Heart left ventricle (tissue), 16 donors: ENCODE results near the gene CCDC148. TPM values are rescaled to one million over a fixed set of nuclear protein-coding genes. Genes with fewer than 3 reads are reported as not detected.
"Not testable (repeated sequence)": the region's sequence is repeated elsewhere in the genome, so short reads cannot be mapped to it uniquely, and the experiment has no call there.

Experiments used
- ATAC-seq, 4 donors: fragments of 200-7000 bp; cut with Tn5 transposase; one replicate each; pipeline ENCODE4 v1.9.1; 2020 to 2022; ENCODE audit warnings: moderate library complexity in 4 of 4, mild to moderate bottlenecking in 3 of 4, moderate number of reproducible peaks in 1 of 4
- DNase-seq, 5 donors: peaks; one replicate each; pipeline ENCODE4 v3.0.0-alpha.2; 2020
- H3K27ac ChIP-seq, 12 donors: fragments of 200-600 bp; sonication (generic) in 4 of 12; one replicate each; pipeline versions ENCODE4 v1.5.0 to v1.8.0; 2016 to 2022; ENCODE audit warnings: mild to moderate bottlenecking in 2 of 12
- H3K27me3 ChIP-seq, 9 donors: fragments of 200-600 bp; sonication (generic) in 2 of 9; one replicate each; pipeline versions ENCODE4 v1.5.1 to v1.8.0; 2016 to 2022; ENCODE audit warnings: mild to moderate bottlenecking in 3 of 9
- H3K36me3 ChIP-seq, 9 donors: fragments of 200-600 bp; sonication (generic) in 2 of 9; one replicate each; pipeline versions ENCODE4 v1.5.0 to v1.8.0; 2018 to 2022; ENCODE audit warnings: mild to moderate bottlenecking in 2 of 9
- H3K4me1 ChIP-seq, 12 donors: fragments of 200-600 bp; sonication (generic) in 4 of 12; one replicate each; pipeline versions ENCODE4 v1.5.0 to v1.8.0; 2016 to 2022; ENCODE audit warnings: mild to moderate bottlenecking in 3 of 12
- H3K4me3 ChIP-seq, 12 donors: fragments of 200-600 bp; sonication (generic) in 4 of 12; one replicate each; pipeline versions ENCODE4 v1.5.0 to v1.8.0; 2017 to 2022; ENCODE audit warnings: mild to moderate bottlenecking in 9 of 12, moderate library complexity in 4 of 12
- H3K9me3 ChIP-seq, 12 donors: fragments of 200-600 bp; sonication (generic) in 4 of 12; one replicate each; pipeline versions ENCODE4 v1.5.0 to v1.8.0; 2016 to 2022; ENCODE audit warnings: mild to moderate bottlenecking in 1 of 12
- POLR2A ChIP-seq, 2 donors: fragments of 450-650 bp; IDR thresholded peaks; one replicate each; pipeline ENCODE4 v1.6.1; 2017; ENCODE audit warnings: antibody characterized with exemption in 2 of 2, mild to moderate bottlenecking in 2 of 2, moderate library complexity in 2 of 2
- WGBS, 4 donors: extraction: QIAGEN DNeasy Blood & Tissue Kit in 2 of 4; methylation state at CpG; one replicate each; pipeline versions ENCODE4 v1.1.5 to v1.1.7; 2013 to 2018; 5-methylcytosine and 5-hydroxymethylcytosine counted together
- intact Hi-C, 10 donors: fragments of 100-400 bp; cut with DNase I; formaldehyde crosslinking; loops; one replicate each; pipeline versions ENCODE4 v1.11.1 to v1.14.2; 2022
- polyA plus RNA-seq, 2 donors: library from polyadenylated mRNA; stranded (reverse); fragments of 200-250 nt; gene quantifications; one replicate each; pipeline ENCODE4 v1.2.3, GENCODE V29; 2013
- total RNA-seq, 9 donors: library from RNA; depleted of rRNA in 2 of 9; stranded (reverse); fragments of >200 nt in 2 of 9; fragmentation: NEBNext Ultra II Directional in 3 of 9; extraction: Animal tissue kit (Norgen Biotek cat#: 25700) in 3 of 9; gene quantifications; one replicate each; pipeline versions ENCODE4 v1.1.0 to v1.2.4, GENCODE V29; 2016 to 2023
- TF ChIP-seq, protein P1 (sequence below), 12 donors: fragments of 200-600 bp; sonication (generic) in 4 of 12; IDR thresholded peaks; one replicate each; pipeline versions ENCODE4 v1.5.0 to v1.8.0; 2018 to 2022; ENCODE audit warnings: antibody characterized with exemption in 12 of 12, mild to moderate bottlenecking in 5 of 12
- donor health status: ischemic (EF 13 %, LVEDD 7.1; RV severe dilation, severe dysfunction).
- donor health status: healthy with polysubstance abuse.
- donor health status: DM: no; HTN: yes; CAD: no.
- donor health status: DM: no; HTN: no; CAD: no.
- donor health status: ischemic (EF 25% LVEDD 6.9; RV normal size, moderate dysfunction).
- donor health status: ischemic (EF 25% LVEDD 5.7; RV mildly dilated, moderate dysfunction).
- donor health status: healthy.
- donor health status: DM: yes; HTN: yes; CAD: no.
- donor health status: ischemic (EF 35%, LVEDD 5.7; RV mildly dilated, moderate dysfunction).
- donor health status: nonischemic (EF 11% LVEDD 7.7; RV severe dilation, severe dysfunction).
- donor health status: DM: yes; HTN: yes; CAD: no.
- donor health status: PGD.
- donor health status: ischemic (EF 29% LVEDD 5.4; RV normal size, mild dysfunction).
- donor health status: nonischemic (EF 23%, LVEDD 6.1; RV moderate dilation, normal function).

CCDC148 gene
- total and polyA plus RNA-seq, 11 donors, result 0.24 to 1.2 (median 0.75) TPM; not detected in 2

DNA sequence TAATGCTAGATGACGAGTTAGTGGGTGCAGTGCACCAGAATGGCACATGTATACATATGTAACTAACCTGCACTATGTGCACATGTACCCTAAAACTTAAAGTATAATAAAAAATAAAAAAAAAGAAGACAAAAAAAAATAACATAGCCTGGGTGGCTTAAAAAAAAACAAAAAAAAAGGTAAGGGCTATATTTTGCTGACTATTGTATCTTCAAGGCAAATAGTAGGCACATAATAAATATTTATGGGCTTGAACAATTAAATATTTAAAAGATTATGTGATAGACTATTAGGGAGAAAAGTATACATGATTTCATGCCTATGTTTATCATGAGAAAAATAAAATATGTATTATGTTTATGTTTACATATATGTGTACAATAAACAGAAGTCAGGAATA, 99.4 kb downstream of the CCDC148 start:
- TF ChIP-seq, protein P1, sequence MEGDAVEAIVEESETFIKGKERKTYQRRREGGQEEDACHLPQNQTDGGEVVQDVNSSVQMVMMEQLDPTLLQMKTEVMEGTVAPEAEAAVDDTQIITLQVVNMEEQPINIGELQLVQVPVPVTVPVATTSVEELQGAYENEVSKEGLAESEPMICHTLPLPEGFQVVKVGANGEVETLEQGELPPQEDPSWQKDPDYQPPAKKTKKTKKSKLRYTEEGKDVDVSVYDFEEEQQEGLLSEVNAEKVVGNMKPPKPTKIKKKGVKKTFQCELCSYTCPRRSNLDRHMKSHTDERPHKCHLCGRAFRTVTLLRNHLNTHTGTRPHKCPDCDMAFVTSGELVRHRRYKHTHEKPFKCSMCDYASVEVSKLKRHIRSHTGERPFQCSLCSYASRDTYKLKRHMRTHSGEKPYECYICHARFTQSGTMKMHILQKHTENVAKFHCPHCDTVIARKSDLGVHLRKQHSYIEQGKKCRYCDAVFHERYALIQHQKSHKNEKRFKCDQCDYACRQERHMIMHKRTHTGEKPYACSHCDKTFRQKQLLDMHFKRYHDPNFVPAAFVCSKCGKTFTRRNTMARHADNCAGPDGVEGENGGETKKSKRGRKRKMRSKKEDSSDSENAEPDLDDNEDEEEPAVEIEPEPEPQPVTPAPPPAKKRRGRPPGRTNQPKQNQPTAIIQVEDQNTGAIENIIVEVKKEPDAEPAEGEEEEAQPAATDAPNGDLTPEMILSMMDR (IDR thresholded peaks at IDR 0.05), result no peak
- no peak for TF ChIP-seq POLR2A (IDR thresholded peaks at IDR 0.05)
- Histone ChIP-seq H3K9me3 (peaks cover 0 to 1% (median 0%) of the 10 kb centered on the region in 12 donors), H3K27ac (no peak overlapping the region), H3K4me1 (no peaks in the 10 kb centered on the region), H3K36me3 (no peaks in the 10 kb centered on the region), H3K27me3 (no peaks in the 10 kb centered on the region), H3K4me3 (no peak overlapping the region)
- ATAC-seq, result no peak
- 93 to 100% (median 94%) methylated on average over 1 of the region's 1 CpG for WGBS, 4 donors
- intact Hi-C loops, result no loop called here
- no peak for DNase-seq

DNA sequence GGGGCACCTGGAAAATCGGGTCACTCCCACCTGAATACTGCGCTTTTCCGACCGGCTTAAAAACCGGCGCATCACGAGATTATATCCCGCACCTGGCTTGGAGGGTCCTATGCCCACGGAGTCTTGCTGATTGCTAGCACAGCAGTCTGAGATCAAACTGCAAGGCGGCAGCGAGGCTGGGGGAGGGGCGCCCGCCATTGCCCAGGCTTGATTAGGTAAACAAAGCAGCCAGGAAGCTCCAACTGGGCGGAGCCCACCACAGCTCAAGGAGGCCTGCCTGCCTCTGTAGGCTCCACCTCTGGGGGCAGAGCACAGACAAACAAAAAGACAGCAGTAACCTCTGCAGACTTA, 105.1 kb downstream of the CCDC148 start:
- H3K9me3 ChIP-seq, H3K36me3 ChIP-seq, DNase-seq, H3K4me1 ChIP-seq, intact Hi-C loops, H3K27me3 ChIP-seq, ATAC-seq, H3K4me3 ChIP-seq, H3K27ac ChIP-seq: not testable (repeated sequence)
- 84 to 89% methylated on average over 8 to 10 of the region's 14 CpGs; no CpG with 5 or more reads in 2 of the 4 donors for WGBS, 4 donors

DNA sequence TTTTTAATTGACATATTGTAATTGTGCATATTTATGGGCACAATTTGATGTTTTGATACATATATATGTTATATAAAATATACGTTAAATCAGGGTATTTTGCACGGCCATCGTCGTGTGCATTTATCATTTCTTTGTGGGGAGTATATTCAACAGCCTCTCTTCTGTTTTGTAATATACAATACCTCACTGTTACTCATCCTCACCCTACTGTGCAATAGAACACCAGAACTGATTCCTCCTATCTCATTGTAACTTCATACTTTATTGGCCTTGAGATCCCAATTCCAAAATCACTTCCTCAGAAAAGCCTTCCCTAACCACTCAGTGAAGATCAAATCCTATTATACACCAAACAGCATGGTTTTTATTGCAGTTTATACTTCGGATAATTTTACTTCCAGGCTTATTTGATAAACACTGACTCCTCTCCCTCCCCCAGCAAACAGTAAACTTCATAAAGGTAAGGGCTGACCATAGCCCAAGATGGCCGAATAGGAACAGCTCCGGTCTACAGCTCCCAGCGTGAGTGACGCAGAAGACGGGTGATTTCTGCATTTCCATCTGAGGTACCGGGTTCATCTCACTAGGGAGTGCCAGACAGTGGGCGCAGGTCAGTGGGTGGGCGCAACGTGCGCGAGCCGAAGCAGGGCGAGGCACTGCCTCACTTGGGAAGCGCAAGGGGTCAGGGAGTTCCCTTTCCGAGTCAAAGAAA, 105.6 kb downstream of the CCDC148 start:
- H3K9me3 ChIP-seq, DNase-seq, H3K4me1 ChIP-seq, ATAC-seq, H3K27me3 ChIP-seq, H3K27ac ChIP-seq, H3K36me3 ChIP-seq, H3K4me3 ChIP-seq, intact Hi-C loops: not testable (repeated sequence)
- 92 to 97% (median 95%) methylated on average over 10 to 20 of the region's 20 CpGs for WGBS, 4 donors

DNA sequence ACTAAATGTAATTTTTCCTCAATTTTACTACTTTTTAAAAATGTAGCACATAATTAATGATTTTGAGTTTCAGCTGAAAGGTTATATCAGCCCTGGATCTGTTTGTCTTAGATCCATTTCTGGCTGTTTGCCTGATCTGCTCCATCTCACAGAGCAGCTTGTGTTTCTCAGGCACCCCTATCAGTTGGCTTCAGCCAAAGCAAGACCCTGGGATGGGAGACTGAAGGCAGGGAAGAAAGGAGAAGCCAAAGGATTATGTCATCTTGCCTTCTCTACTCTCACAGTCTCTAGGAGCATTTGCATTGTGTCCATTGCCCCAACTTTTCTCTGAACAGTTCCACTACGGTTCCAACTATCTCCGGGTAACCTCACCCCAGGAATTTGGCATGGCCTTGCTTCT, 110.5 kb downstream of the CCDC148 start:
- no peak overlapping the region for H3K27ac ChIP-seq
- no peaks in the 10 kb centered on the region for H3K4me1 ChIP-seq
- no peaks in the 10 kb centered on the region for H3K27me3 ChIP-seq
- H3K9me3 ChIP-seq, result no peaks in the 10 kb centered on the region
- intact Hi-C loops, result no loop called here
- no peaks in the 10 kb centered on the region for H3K36me3 ChIP-seq
- ATAC-seq (no peak), DNase-seq (no peak)
- TF ChIP-seq, protein P1 (IDR thresholded peaks at IDR 0.05), result no peak
- TF ChIP-seq POLR2A (IDR thresholded peaks at IDR 0.05), result no peak
- WGBS, 4 donors, result 42 to 81% (median 69%) methylated on average over 2 of the region's 2 CpGs
- H3K4me3 ChIP-seq, result no peak overlapping the region

DNA sequence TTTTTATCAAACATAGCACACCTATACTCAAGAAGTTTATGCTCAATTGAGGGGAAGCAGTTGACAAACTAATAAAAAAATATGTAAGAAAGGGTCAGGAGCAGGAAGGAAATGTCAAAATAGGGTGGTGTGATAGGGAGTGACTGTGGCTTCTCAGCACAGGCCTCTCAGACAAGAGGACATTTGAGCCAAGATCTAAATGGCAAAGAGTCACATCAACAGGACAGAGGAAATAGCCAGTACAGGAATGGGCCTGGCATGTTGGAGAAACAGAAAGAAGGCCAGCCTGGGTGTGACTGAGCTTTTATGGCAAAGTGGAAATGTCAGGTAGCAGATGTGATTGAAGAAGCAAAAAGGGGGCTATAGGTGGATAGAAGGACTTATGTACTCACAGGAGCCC, 117.0 kb downstream of the CCDC148 start:
- peak in 1 of 4 donors; percentile 68 for ATAC-seq

More for the DNA sequence above, 117.0 kb downstream of the CCDC148 start:
- H3K4me1 ChIP-seq, result peaks cover 0 to 5% (median 0%) of the 10 kb centered on the region in 12 donors
- no peaks in the 10 kb centered on the region for H3K27me3 ChIP-seq
- no peak overlapping the region for H3K27ac ChIP-seq
- intact Hi-C loops, result no loop called here
- H3K36me3 ChIP-seq, result no peaks in the 10 kb centered on the region
- no peak overlapping the region for H3K4me3 ChIP-seq
- TF ChIP-seq POLR2A (IDR thresholded peaks at IDR 0.05), result no peak
- TF ChIP-seq, protein P1 (IDR thresholded peaks at IDR 0.05), result no peak
- DNase-seq, result no peak
- H3K9me3 ChIP-seq, result no peaks in the 10 kb centered on the region
